K562 (cell line): ENCODE measurements around the gene APP. TPM values are rescaled to one million over a fixed set of nuclear protein-coding genes. Genes with fewer than 3 reads are reported as not detected.

Source experiments
- ATAC-seq: fragments of 200-7000 bp; cut with Tn5 transposase; 3 replicates; pipeline ENCODE4 v1.9.1; 2020; ENCODE audit warnings: moderate library complexity
- BruUV-seq: library from RNA; stranded (reverse); fragments of 400-500 nt; replicated peaks from 2 replicates; lab custom pipeline; 2021; lab: Mats Ljungman, UMichigan
- CTCF ChIA-PET: fragments of 300-600 bp; formaldehyde crosslinking; extraction: SDS; loops from one replicate; lab custom pipeline; 2021; ENCODE audit warnings: low intra/inter-chr PET ratio; lab: Yijun Ruan, JAX
- POLR2A ChIA-PET: fragments of 300-600, 350-650 bp; sonication (Branson Sonifier 250); formaldehyde crosslinking; extraction: SDS; loops from one replicate; lab custom pipeline; 2021; ENCODE audit warnings: antibody characterized with exemption, inconsistent platforms; lab: Yijun Ruan, JAX
- DNase-seq, 4 experiments: peaks; one replicate each; pipeline versions ENCODE4 v3.0.0 to v3.0.0-alpha.2; 2011 to 2018; ENCODE audit warnings: low spot score in 3 of 4, mixed read lengths in 3 of 4; ENCODE audit errors: extremely low read depth in 1 of 4
- FAIRE-seq: peaks from 2 replicates; lab custom pipeline; 2011; peaks lifted over from hg19 to GRCh38; lab: Jason Lieb, UNC
- H2AFZ ChIP-seq: 2 replicates; pipeline ENCODE4 v1.6.0; 2011; ENCODE audit warnings: low read depth, low read length, control low read depth, inconsistent platforms
- H3K27ac ChIP-seq: fragments of 200-600 bp; 3 replicates; pipeline ENCODE4 v1.8.0; 2011; ENCODE audit warnings: low read depth, mild to moderate bottlenecking, control low read depth, inconsistent platforms, low read length, moderate library complexity, mixed read lengths; ENCODE audit errors: extremely low read depth
- H3K27me3 ChIP-seq, 2 experiments: fragments of 300-600 bp in 1 of 2; 2 replicates in 1 of 2; 3 replicates in 1 of 2; pipeline versions ENCODE4 v1.6.0 to v1.8.0; 2011; ENCODE audit warnings: inconsistent platforms in 2 of 2, low read length in 2 of 2, mild to moderate bottlenecking in 1 of 2, mixed read lengths in 1 of 2, moderate library complexity in 1 of 2; ENCODE audit not compliant: control insufficient read depth in 2 of 2, insufficient read depth in 2 of 2
- H3K36me3 ChIP-seq: fragments of 300-600 bp; 3 replicates; pipeline ENCODE4 v1.8.0; 2011; ENCODE audit warnings: mild to moderate bottlenecking, low read length, inconsistent platforms; ENCODE audit not compliant: control insufficient read depth, insufficient read depth
- H3K4me1 ChIP-seq, 2 experiments: fragments of 200-600 bp in 1 of 2; replicated peaks in 1 of 2; 2 replicates in 1 of 2; 3 replicates in 1 of 2; pipeline versions ENCODE4 v1.5.1 to v1.8.0; 2011; ENCODE audit warnings: inconsistent platforms in 2 of 2, low read length in 2 of 2, mild to moderate bottlenecking in 1 of 2, mixed read lengths in 1 of 2, moderate library complexity in 1 of 2; ENCODE audit not compliant: control insufficient read depth in 2 of 2, insufficient read depth in 2 of 2
- H3K4me2 ChIP-seq: 2 replicates; pipeline ENCODE4 v1.6.1; 2011; ENCODE audit warnings: low read length, control low read depth, inconsistent platforms, mixed read lengths; ENCODE audit not compliant: insufficient read depth
- H3K4me3 ChIP-seq: fragments of 200-600 bp; sonication (generic), shearing (Covaris generic); 2 replicates; pipeline ENCODE4 v1.5.1; 2016; ENCODE audit warnings: control low read depth, inconsistent platforms
- H3K79me2 ChIP-seq: fragments of 200-600 bp; 3 replicates; pipeline ENCODE4 v1.8.0; 2011; ENCODE audit warnings: low read length, inconsistent platforms; ENCODE audit not compliant: control insufficient read depth, insufficient read depth
- H3K9ac ChIP-seq, 2 experiments: 2 replicates each; pipeline versions ENCODE4 v1.6.0 to v1.6.1; 2011; ENCODE audit warnings: low read depth in 2 of 2, low read length in 2 of 2, control low read depth in 1 of 2, inconsistent platforms in 1 of 2, mild to moderate bottlenecking in 1 of 2, mixed read lengths in 1 of 2; ENCODE audit not compliant: insufficient read depth in 1 of 2
- H3K9me1 ChIP-seq: one replicate; pipeline ENCODE4 v1.6.0; 2011; ENCODE audit warnings: inconsistent platforms, mild to moderate bottlenecking, low read length, moderate library complexity; ENCODE audit not compliant: control insufficient read depth, insufficient read depth
- H3K9me3 ChIP-seq: replicated peaks from 2 replicates; pipeline ENCODE4 v1.5.1; 2011; ENCODE audit warnings: low read depth, low read length, inconsistent platforms; ENCODE audit not compliant: control insufficient read depth, insufficient read depth
- H4K20me1 ChIP-seq: replicated peaks from 2 replicates; pipeline ENCODE4 v1.6.1; 2011; ENCODE audit warnings: low read length, inconsistent platforms, mixed read lengths; ENCODE audit not compliant: control insufficient read depth, insufficient read depth
- ATF4 ChIP-seq: fragments of 450-650 bp; formaldehyde crosslinking; IDR thresholded peaks from 2 replicates; pipeline ENCODE4 v1.4.0; 2022; ENCODE audit warnings: mild to moderate bottlenecking, moderate library complexity
- CHD4 ChIP-seq: fragments of 200-600 bp; sonication (generic); IDR thresholded peaks from 3 replicates; pipeline ENCODE4 v1.6.1; 2012; ENCODE audit warnings: low read depth, mild to moderate bottlenecking, mixed read lengths, low read length, inconsistent platforms; ENCODE audit not compliant: insufficient read depth, insufficient replicate concordance, poor library complexity, severe bottlenecking
- MCM3 ChIP-seq: fragments of 450-650 bp; IDR thresholded peaks from 2 replicates; pipeline ENCODE4 v1.6.1; 2016
- MEIS2 ChIP-seq: fragments of 450-650 bp; IDR thresholded peaks from 2 replicates; pipeline ENCODE4 v1.6.1; 2014; ENCODE audit warnings: mild to moderate bottlenecking; ENCODE audit not compliant: partially characterized antibody
- NFYB ChIP-seq: IDR thresholded peaks from 2 replicates; pipeline ENCODE4 v1.6.1; 2011; ENCODE audit warnings: mild to moderate bottlenecking, moderate library complexity; ENCODE audit not compliant: insufficient read length; ENCODE audit errors: extremely low read depth
- SUPT5H ChIP-seq: fragments of 450-650 bp; IDR thresholded peaks from 2 replicates; pipeline ENCODE4 v1.6.1; 2016
- ZBTB9 ChIP-seq: fragments of 450-650 bp; formaldehyde crosslinking; IDR thresholded peaks from 2 replicates; pipeline ENCODE4 v1.4.0; 2020; ENCODE audit warnings: mild to moderate bottlenecking, moderate library complexity
- ZNF780A ChIP-seq: fragments of 250-450 bp; sonication (Bioruptor Pico); IDR thresholded peaks from 2 replicates; pipeline ENCODE4 v1.5.0; 2021; ENCODE audit warnings: mild to moderate bottlenecking
- ZZZ3 ChIP-seq: fragments of 450-650 bp; IDR thresholded peaks from 2 replicates; pipeline ENCODE4 v1.6.1; 2016; ENCODE audit warnings: antibody characterized with exemption, mild to moderate bottlenecking, moderate library complexity
- WGBS: fragments of 100-300 bp; shearing (Covaris generic); methylation state at CpG from one replicate; pipeline ENCODE4 v1.1.6; 2016; ENCODE audit warnings: low coverage, mixed read lengths; ENCODE audit not compliant: insufficient coverage; ENCODE audit errors: missing lambda C conversion rate; 5-methylcytosine and 5-hydroxymethylcytosine counted together
- in situ Hi-C: fragments of 300-500 bp; cut with MboI; formaldehyde crosslinking; loops from 4 replicates; pipeline ENCODE4 v1.15.0; 2018; ENCODE audit warnings: inconsistent platforms, mixed read lengths
- intact Hi-C: fragments of 100-400 bp; cut with micrococcal nuclease; formaldehyde crosslinking; loops from 2 replicates; pipeline ENCODE4 v1.14.2; 2022
- polyA plus RNA-seq, 8 experiments: library from polyadenylated mRNA; depleted of rRNA in 4 of 8; stranded (reverse) in 5 of 8; unstranded in 3 of 8; fragments of >200 nt; fragmentation: Nextera tagmentation in 2 of 8; fragmentation: Illumina TruSeq in 1 of 8; extraction: Ambion mirVana in 2 of 8; extraction: Trizol in 1 of 8; gene quantifications; 2 replicates each; pipeline versions ENCODE4 v1.2.1 to v1.2.3, GENCODE V29; 2011 to 2014; ENCODE audit warnings: inconsistent platforms in 1 of 8, missing spikeins in 1 of 8
- total RNA-seq, 7 experiments: library from RNA; depleted of rRNA in 6 of 7; stranded (reverse); fragments of >200 nt in 6 of 7; fragmentation: Illumina TruSeq in 2 of 7; extraction: Trizol in 2 of 7; gene quantifications; 2 replicates each; pipeline versions ENCODE4 v1.2.1 to v1.2.3, GENCODE V29; 2011 to 2021; ENCODE audit warnings: low replicate concordance in 1 of 7

The APP gene
- total and polyA plus RNA-seq, 9 of the 15 experiments (the other 6 are each of a cell fraction or from before 2014, with no cell fraction given), result 0.01 to 1.5 (median 0.16) TPM; not detected in 5

GRCh38 chr21:26027696-26028095, 142.9 kb downstream of the APP start:
- BruUV-seq, result no TSS peak
- H3K9me1 ChIP-seq, result no peaks in the 10 kb centered on the region
- no peak overlapping the region for H3K9ac ChIP-seq
- no peaks in the 10 kb centered on the region for H3K27me3 ChIP-seq
- no peaks in the 10 kb centered on the region for H4K20me1 ChIP-seq
- DNase-seq, result no peak
- H3K79me2 ChIP-seq, result no peaks in the 10 kb centered on the region
- no peaks in the 10 kb centered on the region for H3K36me3 ChIP-seq
- no peak overlapping the region for H2AFZ ChIP-seq
- H3K27ac ChIP-seq, result no peak overlapping the region
- CTCF ChIA-PET, result no interaction called here
- no peak for TF ChIP-seq ZNF780A (CRISPR knock-in tag)
- no peak for TF ChIP-seq SUPT5H
- no peak for TF ChIP-seq CHD4
- TF ChIP-seq NFYB, result no peak
- TF ChIP-seq ZZZ3, result no peak
- TF ChIP-seq ZBTB9 (CRISPR knock-in tag), result no peak
- TF ChIP-seq MEIS2, result no peak
- no peak for TF ChIP-seq MCM3
- no peak for TF ChIP-seq ATF4 (CRISPR knock-in tag)
- TF ChIP-seq, all 486 proteins: peak for 0
- WGBS, result 1% methylated on average over 8 of the region's 8 CpGs
- POLR2A ChIA-PET, result interaction anchor here (0.6 kb wide), 1 partner anchor 1249 kb away, joined by 3 read pairs; no protein-coding TSS in a partner anchor
- in situ Hi-C loops, result no loop called here
- no peak for FAIRE-seq
- intact Hi-C loops, result no loop called here
- Histone ChIP-seq H3K4me1 (no peaks in the 10 kb centered on the region), H3K4me2 (no peak overlapping the region), H3K4me3 (no peak overlapping the region), H3K9me3 (no peaks in the 10 kb centered on the region)
- no peak for ATAC-seq
